PC-9 (cell line): ENCODE data around the gene CLEC2B.

Source experiments
- EZH2 ChIP-seq: fragments of 200-600 bp; sonication (generic); IDR thresholded peaks from 2 replicates; pipeline ENCODE4 v1.8.0; 2017; ENCODE audit warnings: antibody characterized with exemption, low read depth
- TF ChIP-seq, protein P1 (sequence below): fragments of 200-600 bp; sonication (generic); conservative IDR thresholded peaks from 2 replicates; pipeline ENCODE4 v1.6.1; 2017; ENCODE audit warnings: mixed run types, antibody characterized with exemption, mild to moderate bottlenecking, moderate library complexity

DNA sequence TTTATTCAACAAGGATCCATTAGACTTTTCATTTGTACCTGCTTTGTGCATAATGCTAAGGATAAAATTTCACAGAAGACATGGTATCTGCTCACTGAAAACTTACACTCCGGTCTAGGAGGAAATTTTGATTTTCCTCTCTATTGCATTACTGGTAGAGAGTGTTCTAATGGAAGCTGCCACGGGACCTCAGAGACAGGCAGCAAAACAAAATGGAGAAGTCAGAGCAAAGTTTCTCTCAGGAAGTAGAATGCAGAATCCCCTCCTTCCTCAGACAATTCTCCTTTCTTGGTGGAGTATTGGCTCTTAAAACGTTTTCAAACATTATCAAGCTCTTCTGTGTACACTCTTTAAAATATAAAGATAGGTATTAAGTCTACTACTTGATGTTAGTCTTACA lies 12.3 kb downstream of the CLEC2B start:
- TF ChIP-seq, protein P1, sequence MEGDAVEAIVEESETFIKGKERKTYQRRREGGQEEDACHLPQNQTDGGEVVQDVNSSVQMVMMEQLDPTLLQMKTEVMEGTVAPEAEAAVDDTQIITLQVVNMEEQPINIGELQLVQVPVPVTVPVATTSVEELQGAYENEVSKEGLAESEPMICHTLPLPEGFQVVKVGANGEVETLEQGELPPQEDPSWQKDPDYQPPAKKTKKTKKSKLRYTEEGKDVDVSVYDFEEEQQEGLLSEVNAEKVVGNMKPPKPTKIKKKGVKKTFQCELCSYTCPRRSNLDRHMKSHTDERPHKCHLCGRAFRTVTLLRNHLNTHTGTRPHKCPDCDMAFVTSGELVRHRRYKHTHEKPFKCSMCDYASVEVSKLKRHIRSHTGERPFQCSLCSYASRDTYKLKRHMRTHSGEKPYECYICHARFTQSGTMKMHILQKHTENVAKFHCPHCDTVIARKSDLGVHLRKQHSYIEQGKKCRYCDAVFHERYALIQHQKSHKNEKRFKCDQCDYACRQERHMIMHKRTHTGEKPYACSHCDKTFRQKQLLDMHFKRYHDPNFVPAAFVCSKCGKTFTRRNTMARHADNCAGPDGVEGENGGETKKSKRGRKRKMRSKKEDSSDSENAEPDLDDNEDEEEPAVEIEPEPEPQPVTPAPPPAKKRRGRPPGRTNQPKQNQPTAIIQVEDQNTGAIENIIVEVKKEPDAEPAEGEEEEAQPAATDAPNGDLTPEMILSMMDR = no peak
- no peak for TF ChIP-seq EZH2
